Cortex of kidney (tissue), 1 donor: ENCODE measurements around the gene CIDEA.

Experiments
- DNase-seq: peaks from one replicate; lab custom pipeline; 2025; lab: John Stamatoyannopoulos, UW

The CIDEA gene

GRCh38 chr18:12318857-12319256 lies 64.7 kb downstream of the CIDEA start:
- DNase-seq: no peak

- no peak for DNase-seq
These were observed 67.2 kb downstream of the CIDEA start for GRCh38 chr18:12321333-12321732.

GRCh38 chr18:12324991-12325725 lies 71.0 kb downstream of the CIDEA start:
- no peak for DNase-seq

GRCh38 chr18:12325726-12326245 lies 71.6 kb downstream of the CIDEA start:
- DNase-seq: no peak

GRCh38 chr18:12326711-12327460 lies 72.7 kb downstream of the CIDEA start:
- DNase-seq: no peak
